Endothelial cell of umbilical vein (primary cell): ENCODE results near the gene TNFAIP6. TPM values are rescaled to one million over a fixed set of nuclear protein-coding genes. Genes with fewer than 3 reads are reported as not detected.

Experiments used
- BruUV-seq: library from RNA; stranded (reverse); fragments of 400-500 nt; replicated peaks from 2 replicates; lab custom pipeline; 2021; lab: Mats Ljungman, UMichigan
- CTCF ChIA-PET: fragments of 300-600, 350-600 bp; sonication (Branson Sonifier 250); formaldehyde crosslinking; loops from one replicate; lab custom pipeline; 2021; ENCODE audit warnings: antibody characterized with exemption, inconsistent platforms; lab: Charles Lee
- POLR2A ChIA-PET: fragments of 300-600, 350-600 bp; sonication (Branson Sonifier 250); formaldehyde crosslinking; loops from one replicate; lab custom pipeline; 2021; ENCODE audit warnings: antibody characterized with exemption, inconsistent platforms; lab: Charles Lee
- DNase-seq: peaks from one replicate; pipeline ENCODE4 v3.0.0-alpha.2; 2011; ENCODE audit warnings: low read depth, low spot score
- FAIRE-seq: peaks from 2 replicates; lab custom pipeline; 2011; peaks lifted over from hg19 to GRCh38; lab: Jason Lieb, UNC
- H2AFZ ChIP-seq: 2 replicates; pipeline ENCODE4 v1.6.0; 2012; ENCODE audit warnings: low read depth, low read length, control low read depth, inconsistent platforms
- H3K27ac ChIP-seq: 2 replicates; pipeline ENCODE4 v1.5.1; 2011; ENCODE audit warnings: low read depth, mild to moderate bottlenecking, control low read depth, low read length, moderate library complexity; ENCODE audit not compliant: insufficient read depth
- H3K27me3 ChIP-seq, 2 experiments: 2 replicates each; pipeline versions ENCODE4 v1.6.0 to v1.6.1; 2011; ENCODE audit warnings: low read length in 2 of 2, mixed read lengths in 1 of 2; ENCODE audit not compliant: control insufficient read depth in 2 of 2, insufficient read depth in 2 of 2
- H3K36me3 ChIP-seq, 2 experiments: 2 replicates in 1 of 2; 3 replicates in 1 of 2; pipeline ENCODE4 v1.5.1; 2011; ENCODE audit warnings: low read length in 2 of 2, mild to moderate bottlenecking in 1 of 2, moderate library complexity in 1 of 2; ENCODE audit not compliant: control insufficient read depth in 2 of 2, insufficient read depth in 2 of 2; ENCODE audit errors: extremely low read depth in 1 of 2
- H3K4me1 ChIP-seq: 3 replicates; pipeline ENCODE4 v1.5.1; 2011; ENCODE audit warnings: mild to moderate bottlenecking, low read length; ENCODE audit not compliant: control insufficient read depth, insufficient read depth; ENCODE audit errors: extremely low read depth
- H3K4me2 ChIP-seq: 2 replicates; pipeline ENCODE4 v1.6.1; 2011; ENCODE audit warnings: low read length, control low read depth, mixed read lengths; ENCODE audit not compliant: insufficient read depth
- H3K4me3 ChIP-seq, 3 experiments: fragments of 200-600 bp in 1 of 3; sonication (generic), shearing (Covaris generic) in 1 of 3; replicated peaks in 1 of 3; 2 replicates each; pipeline ENCODE4 v1.5.1; 2011 to 2016; ENCODE audit warnings: control low read depth in 3 of 3, low read length in 3 of 3, mild to moderate bottlenecking in 2 of 3, inconsistent platforms in 1 of 3, low read depth in 1 of 3, moderate library complexity in 1 of 3; ENCODE audit not compliant: insufficient read depth in 1 of 3
- H3K79me2 ChIP-seq: 2 replicates; pipeline ENCODE4 v1.6.0; 2012; ENCODE audit warnings: low read length, inconsistent platforms; ENCODE audit not compliant: control insufficient read depth, insufficient read depth
- H3K9ac ChIP-seq: replicated peaks from 2 replicates; pipeline ENCODE3; 2011; ENCODE audit warnings: low read length, control low read depth; ENCODE audit not compliant: insufficient read depth; ENCODE audit errors: extremely low read depth
- H3K9me1 ChIP-seq: replicated peaks from 3 replicates; pipeline ENCODE4 v1.6.0; 2011; ENCODE audit warnings: mild to moderate bottlenecking, low read length; ENCODE audit not compliant: control insufficient read depth, insufficient read depth; ENCODE audit errors: extremely low read depth
- H3K9me3 ChIP-seq: replicated peaks from 2 replicates; pipeline ENCODE4 v1.5.1; 2012; ENCODE audit warnings: low read length, inconsistent platforms; ENCODE audit not compliant: control insufficient read depth, insufficient read depth
- H4K20me1 ChIP-seq: replicated peaks from 2 replicates; pipeline ENCODE3; 2011; ENCODE audit warnings: mild to moderate bottlenecking, low read length; ENCODE audit not compliant: control insufficient read depth, insufficient read depth; ENCODE audit errors: extremely low read depth
- CTCF ChIP-seq, 2 donors: IDR thresholded peaks; 1 replicate in 1 of 2; 2 replicates in 1 of 2; pipeline ENCODE4 v1.5.1; 2011; ENCODE audit warnings: low read length in 2 of 2, mild to moderate bottlenecking in 2 of 2, moderate library complexity in 2 of 2, control low read depth in 1 of 2, inconsistent platforms in 1 of 2, low read depth in 1 of 2; ENCODE audit not compliant: insufficient read depth in 1 of 2; ENCODE audit errors: extremely low read depth in 1 of 2
- EZH2 ChIP-seq: IDR thresholded peaks from 2 replicates; pipeline ENCODE4 v1.6.1; 2012; ENCODE audit warnings: borderline replicate concordance, low read depth, mild to moderate bottlenecking, moderate library complexity, low read length, inconsistent platforms; ENCODE audit not compliant: severe bottlenecking
- FOS ChIP-seq: IDR thresholded peaks from 2 replicates; pipeline ENCODE4 v1.6.1; 2011; ENCODE audit warnings: mild to moderate bottlenecking, low read length, moderate library complexity, borderline replicate concordance; ENCODE audit not compliant: insufficient read depth
- GATA2 ChIP-seq: IDR thresholded peaks from 2 replicates; pipeline ENCODE4 v1.7.0; 2011; ENCODE audit warnings: low read depth, mild to moderate bottlenecking, moderate library complexity, mixed read lengths, low read length; ENCODE audit not compliant: insufficient read length, insufficient read depth
- JUN ChIP-seq: IDR thresholded peaks from 2 replicates; pipeline ENCODE4 v1.6.1; 2011; ENCODE audit warnings: borderline replicate concordance, low read depth; ENCODE audit not compliant: insufficient read length, insufficient read depth
- MAX ChIP-seq: IDR thresholded peaks from 2 replicates; pipeline ENCODE4 v1.6.1; 2011; ENCODE audit not compliant: insufficient read depth, insufficient read length
- MYC ChIP-seq: IDR thresholded peaks from one replicate; pipeline ENCODE4 v1.6.1; 2011; ENCODE audit warnings: mild to moderate bottlenecking, low read depth, low read length
- POLR2A ChIP-seq: IDR thresholded peaks from 2 replicates; pipeline ENCODE4 v1.6.1; 2012; ENCODE audit warnings: low read depth, mild to moderate bottlenecking, control low read depth, low read length
- POLR2AphosphoS5 ChIP-seq: IDR thresholded peaks from 2 replicates; pipeline ENCODE4 v1.6.1; 2012; ENCODE audit warnings: low read depth, mild to moderate bottlenecking, control low read depth, low read length, moderate library complexity; ENCODE audit not compliant: insufficient read depth
- dilution Hi-C: fragments of 300-500 bp; cut with MboI; formaldehyde crosslinking; loops from one replicate; pipeline ENCODE4 v1.15.0; 2019; ENCODE audit warnings: low sequenced_read_pairs; ENCODE audit not compliant: extremely low pct_ligation_motif_present
- intact Hi-C: fragments of 100-400 bp; cut with micrococcal nuclease; formaldehyde crosslinking; loops from one replicate; pipeline ENCODE4 v1.10.0; 2022
- polyA plus RNA-seq, 4 experiments: library from polyadenylated mRNA; depleted of rRNA in 3 of 4; stranded (reverse) in 3 of 4; unstranded in 1 of 4; fragments of >200 nt; gene quantifications; 2 replicates each; pipeline versions ENCODE4 v1.2.1 to v1.2.3, GENCODE V29; 2011 to 2012; ENCODE audit warnings: missing spikeins in 1 of 4
- total RNA-seq: library from RNA; stranded (reverse); gene quantifications from 2 replicates; pipeline ENCODE4 v1.2.3, GENCODE V29; 2021

The TNFAIP6 gene
- total and polyA plus RNA-seq, 2 donors (not counting 3 experiments of a cell fraction or from before 2014, with no cell fraction given), result not detected

GRCh38 chr2:151338115-151338514 lies 19.3 kb upstream of the TNFAIP6 start:
- intact Hi-C loops (no loop called here), dilution Hi-C loops (no loop called here)
- peak overlapping the region; percentile 51 for H3K27ac ChIP-seq
- peak overlapping the region; percentile 35 for H2AFZ ChIP-seq
- peaks cover 37% of the 10 kb centered on the region for H3K4me1 ChIP-seq
- H3K4me2 ChIP-seq, result peak overlapping the region; percentile 30
- H3K9me3 ChIP-seq, result no peaks in the 10 kb centered on the region
- no peaks in the 10 kb centered on the region for H3K9me1 ChIP-seq
- TF ChIP-seq MAX (no peak), MYC (no peak), POLR2AphosphoS5 (no peak), CTCF (IDR thresholded peaks at IDR 0.05; ENCODE audit: extremely low read depth in 1 of 2, insufficient read depth in 1 of 2, low read depth in 1 of 2, low read length in 2 of 2) (no peak), EZH2 (no peak), FOS (peak; percentile 56), POLR2A (no peak), GATA2 (peak; percentile 15), JUN (peak; percentile 22)
- H3K79me2 ChIP-seq, result no peaks in the 10 kb centered on the region
- H3K36me3 ChIP-seq, result no peaks in the 10 kb centered on the region
- no peak overlapping the region for H3K9ac ChIP-seq
- H3K4me3 ChIP-seq, result no peak overlapping the region
- H4K20me1 ChIP-seq, result no peaks in the 10 kb centered on the region
- no peaks in the 10 kb centered on the region for H3K27me3 ChIP-seq
- POLR2A ChIA-PET, result no interaction called here
- CTCF ChIA-PET, result interaction anchor here (0.8 to 1.8 kb wide), 2 partner anchors 9 to 25 kb away, joined by 3 to 6 read pairs; no protein-coding TSS in a partner anchor
- no TSS peak for BruUV-seq
- no peak for FAIRE-seq
- peak; percentile 50 for DNase-seq
